Endothelial cell of umbilical vein (primary cell): ENCODE results near the gene PDHX. TPM values are rescaled to one million over a fixed set of nuclear protein-coding genes. Genes with fewer than 3 reads are reported as not detected.

ENCODE experiments used
- BruUV-seq: library from RNA; stranded (reverse); fragments of 400-500 nt; replicated peaks from 2 replicates; lab custom pipeline; 2021; lab: Mats Ljungman, UMichigan
- CTCF ChIA-PET: fragments of 300-600, 350-600 bp; sonication (Branson Sonifier 250); formaldehyde crosslinking; loops from one replicate; lab custom pipeline; 2021; ENCODE audit warnings: antibody characterized with exemption, inconsistent platforms; lab: Charles Lee
- POLR2A ChIA-PET: fragments of 300-600, 350-600 bp; sonication (Branson Sonifier 250); formaldehyde crosslinking; loops from one replicate; lab custom pipeline; 2021; ENCODE audit warnings: antibody characterized with exemption, inconsistent platforms; lab: Charles Lee
- DNase-seq: peaks from one replicate; pipeline ENCODE4 v3.0.0-alpha.2; 2011; ENCODE audit warnings: low read depth, low spot score
- FAIRE-seq: peaks from 2 replicates; lab custom pipeline; 2011; peaks lifted over from hg19 to GRCh38; lab: Jason Lieb, UNC
- H2AFZ ChIP-seq: 2 replicates; pipeline ENCODE4 v1.6.0; 2012; ENCODE audit warnings: low read depth, low read length, control low read depth, inconsistent platforms
- H3K27ac ChIP-seq: 2 replicates; pipeline ENCODE4 v1.5.1; 2011; ENCODE audit warnings: low read depth, mild to moderate bottlenecking, control low read depth, low read length, moderate library complexity; ENCODE audit not compliant: insufficient read depth
- H3K27me3 ChIP-seq, 2 experiments: 2 replicates each; pipeline versions ENCODE4 v1.6.0 to v1.6.1; 2011; ENCODE audit warnings: low read length in 2 of 2, mixed read lengths in 1 of 2; ENCODE audit not compliant: control insufficient read depth in 2 of 2, insufficient read depth in 2 of 2
- H3K36me3 ChIP-seq, 2 experiments: 2 replicates in 1 of 2; 3 replicates in 1 of 2; pipeline ENCODE4 v1.5.1; 2011; ENCODE audit warnings: low read length in 2 of 2, mild to moderate bottlenecking in 1 of 2, moderate library complexity in 1 of 2; ENCODE audit not compliant: control insufficient read depth in 2 of 2, insufficient read depth in 2 of 2; ENCODE audit errors: extremely low read depth in 1 of 2
- H3K4me1 ChIP-seq: 3 replicates; pipeline ENCODE4 v1.5.1; 2011; ENCODE audit warnings: mild to moderate bottlenecking, low read length; ENCODE audit not compliant: control insufficient read depth, insufficient read depth; ENCODE audit errors: extremely low read depth
- H3K4me2 ChIP-seq: 2 replicates; pipeline ENCODE4 v1.6.1; 2011; ENCODE audit warnings: low read length, control low read depth, mixed read lengths; ENCODE audit not compliant: insufficient read depth
- H3K4me3 ChIP-seq, 3 experiments: fragments of 200-600 bp in 1 of 3; sonication (generic), shearing (Covaris generic) in 1 of 3; replicated peaks in 1 of 3; 2 replicates each; pipeline ENCODE4 v1.5.1; 2011 to 2016; ENCODE audit warnings: control low read depth in 3 of 3, low read length in 3 of 3, mild to moderate bottlenecking in 2 of 3, inconsistent platforms in 1 of 3, low read depth in 1 of 3, moderate library complexity in 1 of 3; ENCODE audit not compliant: insufficient read depth in 1 of 3
- H3K79me2 ChIP-seq: 2 replicates; pipeline ENCODE4 v1.6.0; 2012; ENCODE audit warnings: low read length, inconsistent platforms; ENCODE audit not compliant: control insufficient read depth, insufficient read depth
- H3K9ac ChIP-seq: replicated peaks from 2 replicates; pipeline ENCODE3; 2011; ENCODE audit warnings: low read length, control low read depth; ENCODE audit not compliant: insufficient read depth; ENCODE audit errors: extremely low read depth
- H3K9me1 ChIP-seq: replicated peaks from 3 replicates; pipeline ENCODE4 v1.6.0; 2011; ENCODE audit warnings: mild to moderate bottlenecking, low read length; ENCODE audit not compliant: control insufficient read depth, insufficient read depth; ENCODE audit errors: extremely low read depth
- H3K9me3 ChIP-seq: replicated peaks from 2 replicates; pipeline ENCODE4 v1.5.1; 2012; ENCODE audit warnings: low read length, inconsistent platforms; ENCODE audit not compliant: control insufficient read depth, insufficient read depth
- H4K20me1 ChIP-seq: replicated peaks from 2 replicates; pipeline ENCODE3; 2011; ENCODE audit warnings: mild to moderate bottlenecking, low read length; ENCODE audit not compliant: control insufficient read depth, insufficient read depth; ENCODE audit errors: extremely low read depth
- CTCF ChIP-seq, 2 donors: IDR thresholded peaks; 1 replicate in 1 of 2; 2 replicates in 1 of 2; pipeline ENCODE4 v1.5.1; 2011; ENCODE audit warnings: low read length in 2 of 2, mild to moderate bottlenecking in 2 of 2, moderate library complexity in 2 of 2, control low read depth in 1 of 2, inconsistent platforms in 1 of 2, low read depth in 1 of 2; ENCODE audit not compliant: insufficient read depth in 1 of 2; ENCODE audit errors: extremely low read depth in 1 of 2
- EZH2 ChIP-seq: IDR thresholded peaks from 2 replicates; pipeline ENCODE4 v1.6.1; 2012; ENCODE audit warnings: borderline replicate concordance, low read depth, mild to moderate bottlenecking, moderate library complexity, low read length, inconsistent platforms; ENCODE audit not compliant: severe bottlenecking
- GATA2 ChIP-seq: IDR thresholded peaks from 2 replicates; pipeline ENCODE4 v1.7.0; 2011; ENCODE audit warnings: low read depth, mild to moderate bottlenecking, moderate library complexity, mixed read lengths, low read length; ENCODE audit not compliant: insufficient read length, insufficient read depth
- POLR2A ChIP-seq: IDR thresholded peaks from 2 replicates; pipeline ENCODE4 v1.6.1; 2012; ENCODE audit warnings: low read depth, mild to moderate bottlenecking, control low read depth, low read length
- POLR2AphosphoS5 ChIP-seq: IDR thresholded peaks from 2 replicates; pipeline ENCODE4 v1.6.1; 2012; ENCODE audit warnings: low read depth, mild to moderate bottlenecking, control low read depth, low read length, moderate library complexity; ENCODE audit not compliant: insufficient read depth
- dilution Hi-C: fragments of 300-500 bp; cut with MboI; formaldehyde crosslinking; loops from one replicate; pipeline ENCODE4 v1.15.0; 2019; ENCODE audit warnings: low sequenced_read_pairs; ENCODE audit not compliant: extremely low pct_ligation_motif_present
- intact Hi-C: fragments of 100-400 bp; cut with micrococcal nuclease; formaldehyde crosslinking; loops from one replicate; pipeline ENCODE4 v1.10.0; 2022
- polyA plus RNA-seq, 4 experiments: library from polyadenylated mRNA; depleted of rRNA in 3 of 4; stranded (reverse) in 3 of 4; unstranded in 1 of 4; fragments of >200 nt; gene quantifications; 2 replicates each; pipeline versions ENCODE4 v1.2.1 to v1.2.3, GENCODE V29; 2011 to 2012; ENCODE audit warnings: missing spikeins in 1 of 4
- total RNA-seq: library from RNA; stranded (reverse); gene quantifications from 2 replicates; pipeline ENCODE4 v1.2.3, GENCODE V29; 2021

The PDHX gene
- total and polyA plus RNA-seq, 2 donors (not counting 3 experiments of a cell fraction or from before 2014, with no cell fraction given), result 10.5 to 30.5 TPM

- Histone ChIP-seq H3K27me3 (no peaks in the 10 kb centered on the region), H3K27ac (peak overlapping the region; percentile 80), H3K9me1 (no peaks in the 10 kb centered on the region), H3K79me2 (peaks cover 32% of the 10 kb centered on the region), H3K9me3 (no peaks in the 10 kb centered on the region), H3K4me2 (peak overlapping the region; percentile 90), H4K20me1 (no peaks in the 10 kb centered on the region), H3K4me3 (peak overlapping the region; percentile 67 to 80 (median 77)), H3K9ac (peak overlapping the region; percentile 90), H2AFZ (peak overlapping the region; percentile 89), H3K4me1 (peaks cover 15% of the 10 kb centered on the region), H3K36me3 (no peaks in the 10 kb centered on the region)
- BruUV-seq, result TSS peak; percentile 39
- TF ChIP-seq EZH2 (no peak), GATA2 (no peak), POLR2AphosphoS5 (no peak), CTCF (IDR thresholded peaks at IDR 0.05; ENCODE audit: extremely low read depth in 1 of 2, insufficient read depth in 1 of 2, low read depth in 1 of 2, low read length in 2 of 2) (no peak), POLR2A (peak; percentile 44)
- intact Hi-C loops, result loop anchor here (1.0 to 2.0 kb wide), 2 partner anchors 61 to 106 kb away; no protein-coding TSS in a partner anchor
- ChIA-PET CTCF (interaction anchor here (0.8 to 3.1 kb wide), 7 partner anchors 10 to 329 kb away, joined by 3 to 19 read pairs (median 4); no protein-coding TSS in a partner anchor), POLR2A (interaction anchor here (0.6 to 1.7 kb wide), 2 partner anchors 10 to 352 kb away, joined by 5 read pairs; no protein-coding TSS in a partner anchor)
- FAIRE-seq (peak; percentile 55), DNase-seq (no peak)
- dilution Hi-C loops, result no loop called here
These were observed 1.0 kb upstream of the PDHX start for GRCh38 chr11:34915136-34916014.
